HG02870 (cell line): Measurements from ENCODE around the gene LONP2.

Source experiments
- ATAC-seq: cut with Tn5 transposase; IDR thresholded peaks from one replicate; pipeline ENCODE4 v1.9.1; 2021; ENCODE audit warnings: mild to moderate bottlenecking, moderate library complexity; ENCODE audit not compliant: unreplicated experiment

LONP2 gene, protein sequence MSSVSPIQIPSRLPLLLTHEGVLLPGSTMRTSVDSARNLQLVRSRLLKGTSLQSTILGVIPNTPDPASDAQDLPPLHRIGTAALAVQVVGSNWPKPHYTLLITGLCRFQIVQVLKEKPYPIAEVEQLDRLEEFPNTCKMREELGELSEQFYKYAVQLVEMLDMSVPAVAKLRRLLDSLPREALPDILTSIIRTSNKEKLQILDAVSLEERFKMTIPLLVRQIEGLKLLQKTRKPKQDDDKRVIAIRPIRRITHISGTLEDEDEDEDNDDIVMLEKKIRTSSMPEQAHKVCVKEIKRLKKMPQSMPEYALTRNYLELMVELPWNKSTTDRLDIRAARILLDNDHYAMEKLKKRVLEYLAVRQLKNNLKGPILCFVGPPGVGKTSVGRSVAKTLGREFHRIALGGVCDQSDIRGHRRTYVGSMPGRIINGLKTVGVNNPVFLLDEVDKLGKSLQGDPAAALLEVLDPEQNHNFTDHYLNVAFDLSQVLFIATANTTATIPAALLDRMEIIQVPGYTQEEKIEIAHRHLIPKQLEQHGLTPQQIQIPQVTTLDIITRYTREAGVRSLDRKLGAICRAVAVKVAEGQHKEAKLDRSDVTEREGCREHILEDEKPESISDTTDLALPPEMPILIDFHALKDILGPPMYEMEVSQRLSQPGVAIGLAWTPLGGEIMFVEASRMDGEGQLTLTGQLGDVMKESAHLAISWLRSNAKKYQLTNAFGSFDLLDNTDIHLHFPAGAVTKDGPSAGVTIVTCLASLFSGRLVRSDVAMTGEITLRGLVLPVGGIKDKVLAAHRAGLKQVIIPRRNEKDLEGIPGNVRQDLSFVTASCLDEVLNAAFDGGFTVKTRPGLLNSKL

DNA sequence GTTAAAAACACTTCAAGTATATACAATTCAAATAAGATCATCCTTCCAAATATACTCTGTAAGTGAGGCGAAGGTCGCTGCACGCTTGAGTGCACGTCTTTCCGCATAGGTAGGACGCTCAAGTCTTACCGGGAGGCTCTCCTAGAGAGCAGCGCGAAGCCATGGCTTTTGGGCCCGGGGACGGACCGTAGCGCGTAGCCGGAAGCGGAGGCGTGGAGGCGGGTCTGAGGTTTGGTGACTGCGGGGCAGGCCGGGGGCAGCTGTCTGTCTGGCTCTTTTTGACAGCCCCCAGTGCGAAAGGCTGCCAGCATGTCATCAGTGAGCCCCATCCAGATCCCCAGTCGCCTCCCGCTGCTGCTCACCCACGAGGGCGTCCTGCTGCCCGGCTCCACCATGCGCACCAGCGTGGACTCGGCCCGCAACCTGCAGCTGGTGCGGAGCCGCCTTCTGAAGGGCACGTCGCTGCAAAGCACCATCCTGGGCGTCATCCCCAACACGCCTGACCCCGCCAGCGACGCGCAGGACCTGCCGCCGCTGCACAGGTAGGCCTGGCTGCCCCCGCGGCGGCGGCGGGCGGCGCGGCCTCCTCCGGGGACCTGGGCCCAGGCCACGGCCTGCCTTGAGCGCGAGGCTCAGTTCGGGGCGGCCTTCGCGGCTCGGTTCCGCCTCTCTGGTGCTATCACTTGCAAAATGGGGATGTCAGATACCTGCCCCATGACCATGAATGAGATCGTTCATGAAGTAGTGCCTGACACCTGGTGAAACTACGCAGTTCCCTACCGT, at the start of gene LONP2:
TSS of gene LONP2 (plus strand) at position 221 of the 783 bp plus-strand sequence. CDS start at position 310, 89 bp downstream.
- peak; percentile 90 for ATAC-seq

DNA sequence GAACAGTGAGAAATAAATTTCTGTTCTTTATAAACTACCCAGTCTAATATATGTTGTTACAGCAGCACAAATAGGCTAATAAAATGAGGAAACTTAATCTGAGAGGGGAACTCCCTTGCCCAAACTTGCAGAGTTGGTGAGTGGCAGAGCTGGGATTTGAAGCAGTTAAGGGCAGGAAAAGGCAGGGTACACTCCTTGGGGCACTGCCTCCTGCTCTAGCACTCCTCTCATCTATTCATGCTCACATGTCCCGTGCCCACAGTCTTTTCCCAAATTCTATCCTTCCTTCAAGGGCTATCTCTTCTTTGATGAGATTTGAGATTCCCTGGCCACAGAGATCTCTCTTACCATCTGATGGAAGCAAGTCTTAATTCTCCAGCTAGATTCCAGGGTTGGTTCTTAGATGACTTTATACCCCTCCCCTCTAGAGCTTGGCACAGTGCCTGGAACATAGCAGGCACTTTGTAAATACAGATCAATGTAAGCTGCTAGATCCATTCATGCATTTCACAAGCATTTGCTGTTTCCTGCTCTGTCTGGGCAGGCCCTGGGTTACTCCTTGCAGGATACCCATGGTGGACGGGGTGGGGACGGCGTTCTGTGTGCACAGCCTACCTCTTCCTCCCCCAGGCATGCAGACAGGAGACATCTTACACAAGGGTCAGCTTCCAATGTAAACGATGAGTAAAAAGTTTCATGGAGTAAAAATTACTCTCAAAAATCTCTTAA, 49.1 kb upstream of the LONP2 start:
- no peak for ATAC-seq

DNA sequence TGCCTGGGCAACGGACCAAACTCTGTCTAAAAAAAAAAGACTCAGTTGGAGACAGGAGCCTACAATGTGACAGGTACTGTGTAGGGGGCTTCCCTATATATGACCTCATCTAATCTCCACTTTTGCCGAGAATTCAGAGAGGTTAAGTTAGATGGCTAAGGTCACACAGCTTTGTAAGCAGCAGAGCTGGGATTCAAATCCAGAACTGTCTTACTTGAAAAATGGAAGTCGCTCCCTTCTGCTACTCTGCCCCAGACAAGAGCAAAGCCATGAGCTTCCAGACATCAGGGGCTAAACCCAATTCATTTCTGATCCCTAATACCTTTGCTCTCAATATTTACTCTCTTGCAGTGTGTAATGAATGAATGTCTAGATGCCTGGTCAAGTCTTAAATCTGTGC, 46.8 kb upstream of the LONP2 start:
- no peak for ATAC-seq

DNA sequence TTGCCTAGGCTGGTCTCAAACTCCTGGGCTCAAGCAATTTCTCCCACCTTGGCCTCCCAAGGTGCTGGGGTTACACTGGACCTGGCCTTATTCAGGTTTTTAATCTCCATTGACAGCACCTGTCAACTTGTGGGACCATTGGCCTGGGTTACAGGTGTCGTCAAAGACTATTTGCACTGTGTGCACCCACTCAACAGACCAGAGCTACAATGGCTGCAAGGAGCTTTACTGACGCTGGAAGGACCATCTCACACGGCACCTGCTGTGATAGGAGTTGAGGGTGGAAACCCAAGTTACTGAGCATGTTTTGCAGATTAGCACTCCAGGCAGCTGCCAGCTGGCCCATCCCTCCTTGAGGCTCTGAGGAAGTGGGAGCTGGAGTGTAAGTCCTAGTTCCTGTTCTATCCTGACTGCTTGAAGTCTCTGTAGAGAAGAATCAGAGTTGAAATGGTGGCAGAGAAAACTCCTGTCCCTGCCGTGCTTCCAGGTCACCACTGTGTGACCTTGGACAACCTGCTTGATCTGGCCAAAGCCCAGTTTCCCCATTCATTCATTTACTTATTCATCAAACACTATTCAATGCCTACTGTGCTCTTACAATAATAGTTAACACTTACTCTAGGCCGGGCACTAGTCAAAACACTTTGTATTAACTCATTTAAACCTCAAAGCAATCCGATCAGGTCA, 42.4 kb upstream of the LONP2 start:
- no peak for ATAC-seq

DNA sequence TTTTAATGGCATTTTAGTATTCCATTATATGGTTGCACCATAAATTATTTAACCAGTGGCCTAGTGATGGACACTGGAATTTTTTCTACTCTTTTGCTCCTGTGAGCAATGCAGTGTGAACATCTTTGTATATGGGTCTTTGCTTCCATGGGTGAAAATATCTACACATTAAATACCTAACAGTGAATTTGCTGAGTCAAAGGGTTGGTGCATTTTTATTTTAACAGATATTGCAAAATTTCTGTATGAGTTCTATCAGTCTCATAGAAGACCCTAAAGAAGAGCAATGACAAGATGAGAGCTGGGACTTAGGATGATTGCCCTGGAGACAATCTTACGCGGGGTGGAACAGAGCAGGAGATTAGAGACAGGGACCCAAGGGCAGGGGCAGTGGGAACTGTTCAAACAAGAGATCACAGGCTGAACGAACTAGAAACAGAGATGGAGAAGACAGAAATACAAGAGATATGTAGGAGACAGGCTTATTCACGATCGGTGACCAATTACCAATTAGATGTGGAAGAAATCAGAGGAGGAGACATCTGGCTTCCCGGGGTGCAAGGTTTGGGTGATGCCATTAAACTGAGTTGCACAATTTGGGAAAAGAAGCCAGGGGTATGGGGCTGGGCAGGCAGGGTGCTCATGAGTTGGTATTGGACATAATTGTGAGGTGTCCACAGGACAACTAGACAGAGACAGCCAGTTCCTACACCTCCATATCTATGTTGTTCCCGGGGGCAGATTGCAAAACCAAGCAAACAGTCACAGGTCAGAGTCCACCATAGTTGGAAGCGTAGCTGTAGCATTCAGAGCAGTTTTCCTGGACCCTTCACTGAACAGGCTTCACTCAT, 39.9 kb upstream of the LONP2 start:
- ATAC-seq = no peak

DNA sequence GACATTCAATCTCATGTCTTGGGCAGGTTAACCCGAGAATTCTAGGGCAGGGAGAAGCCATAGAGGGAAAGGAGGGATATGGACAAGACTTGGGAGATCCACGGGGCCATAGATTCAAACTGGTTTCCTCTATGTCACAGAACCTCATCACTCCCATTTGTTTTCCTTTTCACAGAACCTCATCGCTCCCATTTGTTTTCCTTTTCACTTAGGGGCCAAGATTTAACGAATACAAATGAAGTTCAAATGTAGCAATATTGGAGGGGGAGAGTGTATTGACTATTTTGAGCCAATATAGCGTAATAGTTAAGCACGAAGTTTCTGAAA, 39.3 kb upstream of the LONP2 start:
- ATAC-seq = no peak

DNA sequence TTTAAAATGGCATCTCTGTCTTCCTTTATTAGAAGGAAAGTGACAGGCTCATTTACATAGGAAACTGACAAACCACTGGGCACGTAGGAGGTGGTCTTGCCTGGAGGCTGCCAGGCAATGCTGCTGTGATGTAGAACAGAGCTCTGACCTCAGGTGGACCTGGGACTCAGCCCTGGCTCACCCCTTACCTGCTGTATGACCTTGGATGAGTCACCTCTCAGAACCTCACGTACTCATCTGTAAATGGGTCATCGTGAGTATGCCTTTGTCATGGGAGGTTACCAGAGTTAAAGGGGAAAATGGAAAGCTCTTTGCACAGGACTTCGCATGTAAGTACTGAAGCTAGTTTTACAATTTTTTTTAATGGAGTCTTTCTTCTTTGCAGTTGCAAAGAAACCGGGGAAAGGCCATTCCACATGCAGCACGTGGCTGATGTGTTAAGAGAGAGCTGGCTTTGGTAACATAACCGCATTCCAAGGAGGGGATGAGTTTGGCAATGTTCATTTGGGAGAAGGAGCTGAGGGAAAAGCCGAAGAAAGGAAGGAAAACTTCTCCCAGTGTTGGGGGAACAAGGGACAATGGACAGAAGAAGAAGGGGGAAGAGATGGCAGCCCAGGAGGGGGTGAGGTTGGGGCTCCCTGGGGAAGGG, 37.4 kb upstream of the LONP2 start:
- no peak for ATAC-seq

DNA sequence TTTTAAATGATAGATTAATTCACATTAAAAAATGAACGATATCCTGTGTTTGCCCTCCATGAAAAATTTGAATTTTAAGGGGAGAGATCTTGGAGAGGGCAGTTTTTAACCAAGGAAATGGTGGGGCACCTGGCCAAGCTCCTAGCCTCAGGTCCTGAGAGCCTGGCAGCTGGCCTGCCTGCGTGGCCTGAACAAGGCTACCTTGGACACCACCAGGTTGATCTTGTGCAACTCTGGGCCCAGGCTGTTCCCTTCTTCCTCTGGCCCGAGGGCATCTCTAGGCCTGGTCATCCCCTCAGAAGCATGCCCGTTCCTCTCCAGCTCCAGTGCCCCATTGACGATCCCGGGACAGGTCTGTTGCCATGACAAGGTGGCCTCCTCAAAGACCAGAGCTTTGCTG, 33.4 kb upstream of the LONP2 start:
- no peak for ATAC-seq

DNA sequence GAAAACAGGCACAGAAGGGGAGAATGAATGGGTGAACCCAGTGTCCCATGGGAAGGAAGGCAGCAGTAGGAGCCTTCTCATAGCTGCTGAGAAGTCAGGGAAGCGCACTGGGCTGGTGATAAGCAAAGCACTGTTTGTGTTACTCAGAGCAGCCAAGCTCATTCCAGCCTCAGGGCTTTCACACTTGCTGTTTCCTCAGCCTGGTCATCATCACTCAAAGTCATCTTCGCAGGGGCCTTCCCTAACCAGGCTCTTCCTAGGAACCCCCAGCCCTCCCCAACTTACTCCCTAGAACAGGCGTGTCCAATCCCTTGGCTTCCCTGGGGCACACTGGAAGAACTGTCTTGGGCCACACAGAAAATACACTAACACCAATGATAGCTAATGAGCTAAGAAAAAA, 32.1 kb upstream of the LONP2 start:
- ATAC-seq = no peak

DNA sequence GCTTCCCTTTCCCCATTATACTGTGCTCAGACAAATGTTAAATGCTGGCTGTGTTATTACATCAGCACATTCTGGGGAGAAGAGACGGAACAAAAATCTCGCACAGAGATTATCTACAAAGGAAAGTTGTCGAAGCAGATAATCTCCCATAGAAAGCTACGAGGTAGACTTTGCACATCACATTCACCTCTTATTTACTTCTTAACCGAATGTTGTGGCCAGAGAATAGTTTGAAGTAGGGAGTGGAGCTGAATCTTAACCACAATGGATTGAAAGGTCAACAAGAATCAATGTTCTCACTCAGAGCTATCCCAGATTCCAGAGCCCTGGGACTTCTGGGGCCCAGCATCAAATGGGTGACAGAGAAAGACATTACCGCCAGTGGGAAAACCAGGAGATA, 28.4 kb upstream of the LONP2 start:
- no peak for ATAC-seq

DNA sequence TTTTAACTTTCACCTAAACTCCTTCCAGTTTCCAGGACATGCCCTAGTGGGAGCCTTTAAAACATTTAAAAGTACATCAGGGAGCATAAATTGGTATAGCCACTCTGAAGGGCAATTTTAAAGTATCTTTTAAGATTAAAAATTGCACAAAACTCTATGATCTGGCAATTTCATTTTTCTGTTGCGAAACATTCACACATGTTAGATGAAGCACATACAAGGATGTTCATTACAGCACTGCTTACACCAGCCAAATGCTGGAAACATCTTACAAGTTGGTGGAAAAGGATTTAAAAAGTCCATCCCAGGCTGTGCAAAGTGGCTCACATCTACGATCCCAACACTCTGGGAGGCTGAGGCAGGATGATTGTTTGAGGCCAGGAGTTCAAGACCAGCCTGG, 26.4 kb upstream of the LONP2 start:
- ATAC-seq = no peak

DNA sequence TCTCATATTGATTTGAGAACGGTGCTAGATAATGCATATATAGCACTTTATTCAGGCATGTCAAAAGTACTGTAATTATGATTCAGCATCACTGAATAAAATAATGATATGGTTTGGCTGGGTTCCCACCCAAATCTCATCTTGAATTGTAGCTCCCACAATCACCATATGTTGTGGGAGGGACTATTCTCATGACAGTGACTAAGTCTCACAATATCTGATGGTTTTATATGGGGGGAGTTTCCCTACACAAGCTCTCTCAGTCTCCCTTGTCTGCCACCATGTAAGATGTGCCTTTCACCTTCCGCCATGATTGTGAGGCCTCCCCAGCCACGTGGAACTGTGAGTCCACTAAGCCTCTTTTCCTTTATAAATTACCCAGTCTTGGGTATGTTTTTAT, 25.6 kb upstream of the LONP2 start:
- ATAC-seq = no peak

DNA sequence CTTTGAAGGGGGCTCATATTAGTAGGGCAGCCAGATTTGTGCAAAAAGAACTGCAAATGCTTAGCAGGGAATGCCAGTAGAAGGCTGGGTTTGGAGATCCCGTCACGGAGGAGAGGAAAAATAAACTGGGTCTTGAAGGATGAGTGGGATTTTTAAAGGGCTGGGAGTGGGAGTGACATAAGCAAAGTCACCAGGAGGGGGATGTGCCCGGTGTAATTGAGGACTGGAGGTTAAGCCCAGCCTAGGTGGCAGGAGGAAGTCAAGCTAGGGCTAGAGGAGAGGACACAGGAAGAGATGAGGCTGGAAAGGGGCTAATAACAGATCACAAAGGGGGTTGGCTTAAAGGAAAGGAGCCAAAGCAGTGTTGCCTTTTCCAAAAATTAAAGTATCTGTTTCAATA, 23.2 kb upstream of the LONP2 start:
- no peak for ATAC-seq

DNA sequence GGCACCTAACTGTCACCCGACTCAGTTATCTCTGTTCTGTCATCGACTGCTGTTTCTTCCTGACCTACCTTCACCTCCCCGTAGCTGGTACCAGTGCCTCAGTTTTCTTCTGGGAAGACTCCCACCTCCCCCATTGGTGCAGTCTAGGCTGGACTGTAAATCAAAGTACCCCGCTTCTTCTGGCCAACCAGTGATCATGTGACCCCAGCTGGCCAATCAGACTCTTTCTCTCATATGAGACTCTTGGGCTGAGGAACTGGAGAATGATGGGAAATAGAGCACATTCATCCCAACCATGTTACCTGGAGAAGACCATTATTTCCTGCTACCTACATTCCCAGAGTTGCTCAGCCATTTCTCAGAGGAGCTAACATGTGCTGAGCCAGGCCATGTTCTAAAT, 20.6 kb upstream of the LONP2 start:
- no peak for ATAC-seq

DNA sequence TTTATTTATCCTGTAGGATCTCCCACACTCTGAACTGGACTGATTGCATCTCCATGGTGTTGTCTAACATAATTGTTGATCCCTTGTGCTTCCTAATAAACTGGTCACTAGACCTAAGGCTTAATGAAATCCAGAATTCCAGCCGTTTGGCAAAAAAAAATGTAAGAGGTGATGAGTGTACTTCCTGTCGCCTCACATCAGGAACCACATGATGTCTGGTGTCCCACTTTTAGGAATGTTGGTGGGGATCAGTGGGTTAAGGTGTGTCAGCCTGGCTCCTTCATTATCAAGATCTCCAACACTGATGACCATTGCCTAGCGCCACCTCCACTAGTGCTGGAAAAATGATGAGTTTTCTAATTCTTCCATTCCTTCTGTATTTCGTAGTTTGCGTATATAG, 18.6 kb upstream of the LONP2 start:
- no peak for ATAC-seq

DNA sequence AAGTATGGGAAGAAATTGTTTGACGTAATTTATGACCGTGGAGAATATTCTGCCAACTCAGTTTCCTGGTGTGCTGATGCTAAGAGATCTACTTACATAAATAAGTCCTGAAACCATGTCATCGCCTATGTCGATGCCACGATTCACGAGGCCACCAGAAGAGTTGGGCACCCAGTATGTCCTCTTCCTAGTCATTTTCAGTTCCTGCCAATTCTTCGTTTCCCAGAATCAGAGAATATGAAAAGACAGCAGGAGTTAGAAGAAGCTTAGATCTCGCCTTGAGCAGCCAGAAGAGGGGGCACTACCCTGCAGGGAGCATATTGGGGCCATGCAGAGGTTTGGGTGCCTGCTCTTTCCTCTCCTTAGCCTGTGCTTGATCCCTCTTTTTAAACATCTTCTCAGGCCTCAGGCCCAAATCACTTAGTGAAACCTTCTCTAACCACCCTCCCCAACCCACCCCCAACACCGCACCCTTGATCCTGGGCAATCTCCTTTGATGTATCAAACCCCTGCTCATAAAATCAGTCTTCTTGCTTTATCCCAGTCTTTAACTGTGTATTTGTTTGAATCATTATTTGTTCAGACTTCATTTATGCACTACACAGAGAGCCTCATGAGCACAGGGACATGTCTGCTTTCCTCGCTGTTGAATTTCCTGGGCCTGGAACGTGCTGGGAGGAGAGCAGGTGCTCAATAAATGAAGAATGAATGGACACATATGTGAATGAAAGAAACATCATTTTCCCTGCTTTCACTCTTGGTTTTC, 12.2 kb upstream of the LONP2 start:
- ATAC-seq = peak; percentile 63

DNA sequence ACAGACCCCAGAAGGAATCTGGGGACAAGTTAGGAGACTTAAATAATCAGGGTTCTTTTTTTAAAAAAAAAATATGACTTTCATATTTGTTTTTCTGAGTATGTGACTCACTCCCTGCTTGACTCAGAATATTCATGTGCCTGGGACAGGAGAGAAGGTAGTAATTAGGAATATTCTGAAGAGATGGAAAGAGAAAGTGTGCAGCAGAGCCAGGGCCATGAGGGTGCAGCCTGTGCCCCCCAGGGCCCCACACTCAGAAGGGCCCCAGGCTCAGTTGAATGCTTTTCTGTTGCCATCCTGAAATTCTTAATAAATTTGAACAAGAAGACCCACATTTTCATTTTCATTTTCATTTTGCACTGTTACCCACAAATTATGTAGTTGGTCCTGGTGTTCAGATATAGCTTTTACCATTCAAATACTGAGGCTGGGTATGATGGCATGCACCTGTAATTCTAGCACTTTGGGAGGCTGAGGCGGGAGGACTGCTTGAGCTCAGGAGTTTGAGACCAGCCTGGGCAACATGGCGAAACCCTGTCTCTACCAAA, 11.5 kb upstream of the LONP2 start:
- ATAC-seq = no peak

DNA sequence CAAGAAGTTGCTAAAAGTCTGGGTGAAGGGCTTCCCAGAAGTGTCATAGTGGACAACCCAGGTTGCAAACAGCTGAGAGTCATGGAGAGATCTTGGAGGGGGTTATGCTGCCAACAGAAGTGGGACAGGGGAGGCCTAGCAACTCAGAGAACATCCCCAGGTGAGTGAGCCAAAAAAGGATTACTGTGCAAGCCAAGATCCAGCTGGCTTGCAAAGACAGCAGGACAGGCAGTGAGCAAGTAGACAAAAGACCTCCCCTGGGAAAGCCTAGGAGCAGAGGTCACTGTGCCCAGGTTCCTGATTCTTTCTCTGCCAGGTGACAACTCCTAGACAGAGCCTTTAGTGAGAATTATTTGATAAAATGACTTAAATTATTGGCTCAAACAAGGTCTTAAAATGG, 9.5 kb upstream of the LONP2 start:
- ATAC-seq = no peak
